K562 (cell line): Measurements from ENCODE around the gene GRAMD1B. TPM values are rescaled to one million over a fixed set of nuclear protein-coding genes. Genes with fewer than 3 reads are reported as not detected.

Experiments
- ATAC-seq: fragments of 200-7000 bp; cut with Tn5 transposase; 3 replicates; pipeline ENCODE4 v1.9.1; 2020; ENCODE audit warnings: moderate library complexity
- BruUV-seq: library from RNA; stranded (reverse); fragments of 400-500 nt; replicated peaks from 2 replicates; lab custom pipeline; 2021; lab: Mats Ljungman, UMichigan
- CTCF ChIA-PET: fragments of 300-600 bp; formaldehyde crosslinking; extraction: SDS; loops from one replicate; lab custom pipeline; 2021; ENCODE audit warnings: low intra/inter-chr PET ratio; lab: Yijun Ruan, JAX
- POLR2A ChIA-PET: fragments of 300-600, 350-650 bp; sonication (Branson Sonifier 250); formaldehyde crosslinking; extraction: SDS; loops from one replicate; lab custom pipeline; 2021; ENCODE audit warnings: antibody characterized with exemption, inconsistent platforms; lab: Yijun Ruan, JAX
- DNase-seq, 4 experiments: peaks; one replicate each; pipeline versions ENCODE4 v3.0.0 to v3.0.0-alpha.2; 2011 to 2018; ENCODE audit warnings: low spot score in 3 of 4, mixed read lengths in 3 of 4; ENCODE audit errors: extremely low read depth in 1 of 4
- FAIRE-seq: peaks from 2 replicates; lab custom pipeline; 2011; peaks lifted over from hg19 to GRCh38; lab: Jason Lieb, UNC
- H2AFZ ChIP-seq: 2 replicates; pipeline ENCODE4 v1.6.0; 2011; ENCODE audit warnings: low read depth, low read length, control low read depth, inconsistent platforms
- H3K27ac ChIP-seq: fragments of 200-600 bp; 3 replicates; pipeline ENCODE4 v1.8.0; 2011; ENCODE audit warnings: low read depth, mild to moderate bottlenecking, control low read depth, inconsistent platforms, low read length, moderate library complexity, mixed read lengths; ENCODE audit errors: extremely low read depth
- H3K27me3 ChIP-seq, 2 experiments: fragments of 300-600 bp in 1 of 2; 2 replicates in 1 of 2; 3 replicates in 1 of 2; pipeline versions ENCODE4 v1.6.0 to v1.8.0; 2011; ENCODE audit warnings: inconsistent platforms in 2 of 2, low read length in 2 of 2, mild to moderate bottlenecking in 1 of 2, mixed read lengths in 1 of 2, moderate library complexity in 1 of 2; ENCODE audit not compliant: control insufficient read depth in 2 of 2, insufficient read depth in 2 of 2
- H3K36me3 ChIP-seq: fragments of 300-600 bp; 3 replicates; pipeline ENCODE4 v1.8.0; 2011; ENCODE audit warnings: mild to moderate bottlenecking, low read length, inconsistent platforms; ENCODE audit not compliant: control insufficient read depth, insufficient read depth
- H3K4me1 ChIP-seq, 2 experiments: fragments of 200-600 bp in 1 of 2; replicated peaks in 1 of 2; 2 replicates in 1 of 2; 3 replicates in 1 of 2; pipeline versions ENCODE4 v1.5.1 to v1.8.0; 2011; ENCODE audit warnings: inconsistent platforms in 2 of 2, low read length in 2 of 2, mild to moderate bottlenecking in 1 of 2, mixed read lengths in 1 of 2, moderate library complexity in 1 of 2; ENCODE audit not compliant: control insufficient read depth in 2 of 2, insufficient read depth in 2 of 2
- H3K4me2 ChIP-seq: 2 replicates; pipeline ENCODE4 v1.6.1; 2011; ENCODE audit warnings: low read length, control low read depth, inconsistent platforms, mixed read lengths; ENCODE audit not compliant: insufficient read depth
- H3K4me3 ChIP-seq: fragments of 200-600 bp; sonication (generic), shearing (Covaris generic); 2 replicates; pipeline ENCODE4 v1.5.1; 2016; ENCODE audit warnings: control low read depth, inconsistent platforms
- H3K79me2 ChIP-seq: fragments of 200-600 bp; 3 replicates; pipeline ENCODE4 v1.8.0; 2011; ENCODE audit warnings: low read length, inconsistent platforms; ENCODE audit not compliant: control insufficient read depth, insufficient read depth
- H3K9ac ChIP-seq, 2 experiments: 2 replicates each; pipeline versions ENCODE4 v1.6.0 to v1.6.1; 2011; ENCODE audit warnings: low read depth in 2 of 2, low read length in 2 of 2, control low read depth in 1 of 2, inconsistent platforms in 1 of 2, mild to moderate bottlenecking in 1 of 2, mixed read lengths in 1 of 2; ENCODE audit not compliant: insufficient read depth in 1 of 2
- H3K9me1 ChIP-seq: one replicate; pipeline ENCODE4 v1.6.0; 2011; ENCODE audit warnings: inconsistent platforms, mild to moderate bottlenecking, low read length, moderate library complexity; ENCODE audit not compliant: control insufficient read depth, insufficient read depth
- H3K9me3 ChIP-seq: replicated peaks from 2 replicates; pipeline ENCODE4 v1.5.1; 2011; ENCODE audit warnings: low read depth, low read length, inconsistent platforms; ENCODE audit not compliant: control insufficient read depth, insufficient read depth
- H4K20me1 ChIP-seq: replicated peaks from 2 replicates; pipeline ENCODE4 v1.6.1; 2011; ENCODE audit warnings: low read length, inconsistent platforms, mixed read lengths; ENCODE audit not compliant: control insufficient read depth, insufficient read depth
- CHD2 ChIP-seq: IDR thresholded peaks from 2 replicates; pipeline ENCODE4 v1.6.1; 2011; ENCODE audit warnings: low read depth, low read length
- ELF1 ChIP-seq: fragments of 200-800 bp; sonication (Bioruptor generic); IDR thresholded peaks from 2 replicates; pipeline ENCODE4 v1.6.1; 2016; ENCODE audit warnings: missing genetic modification characterization, missing compliant biosample characterization
- FOXJ3 ChIP-seq: sonication (generic); formaldehyde crosslinking; IDR thresholded peaks from 2 replicates; pipeline ENCODE4 v1.4.0; 2020; ENCODE audit warnings: mild to moderate bottlenecking, missing genetic modification reagents
- KLF10 ChIP-seq: fragments of 250-450 bp; sonication (Bioruptor Pico); IDR thresholded peaks from 2 replicates; pipeline ENCODE4 v1.6.1; 2021; ENCODE audit warnings: matching md5 sums
- MCM3 ChIP-seq: fragments of 450-650 bp; IDR thresholded peaks from 2 replicates; pipeline ENCODE4 v1.6.1; 2016
- POLR2AphosphoS2 ChIP-seq: IDR thresholded peaks from 2 replicates; pipeline ENCODE4 v1.6.1; 2012; ENCODE audit warnings: low read length, improper control_type of control experiment
- PRMT5 ChIP-seq: sonication (generic); formaldehyde crosslinking; IDR thresholded peaks from 2 replicates; pipeline ENCODE4 v1.5.0; 2020; ENCODE audit warnings: missing genetic modification reagents
- SAFB2 ChIP-seq: fragments of 200-400 bp; formaldehyde crosslinking; IDR thresholded peaks from 2 replicates; pipeline ENCODE4 v1.6.1; 2018; ENCODE audit warnings: borderline replicate concordance, low read length, low read depth, moderate library complexity; ENCODE audit not compliant: severe bottlenecking
- ZC3H8 ChIP-seq: fragments of 450-650 bp; IDR thresholded peaks from 2 replicates; pipeline ENCODE4 v1.6.1; 2017
- ZNF146 ChIP-seq: IDR thresholded peaks from one replicate; pipeline ENCODE4 v1.6.1; 2018; ENCODE audit warnings: missing compliant biosample characterization; ENCODE audit not compliant: unreplicated experiment
- ZNF3 ChIP-seq: fragments of 250-450 bp; sonication (Bioruptor Pico); IDR thresholded peaks from 2 replicates; pipeline ENCODE4 v1.5.0; 2021; ENCODE audit warnings: mild to moderate bottlenecking, moderate library complexity
- ZNF780A ChIP-seq: fragments of 250-450 bp; sonication (Bioruptor Pico); IDR thresholded peaks from 2 replicates; pipeline ENCODE4 v1.5.0; 2021; ENCODE audit warnings: mild to moderate bottlenecking
- WGBS: fragments of 100-300 bp; shearing (Covaris generic); methylation state at CpG from one replicate; pipeline ENCODE4 v1.1.6; 2016; ENCODE audit warnings: low coverage, mixed read lengths; ENCODE audit not compliant: insufficient coverage; ENCODE audit errors: missing lambda C conversion rate; 5-methylcytosine and 5-hydroxymethylcytosine counted together
- in situ Hi-C: fragments of 300-500 bp; cut with MboI; formaldehyde crosslinking; loops from 4 replicates; pipeline ENCODE4 v1.15.0; 2018; ENCODE audit warnings: inconsistent platforms, mixed read lengths
- intact Hi-C: fragments of 100-400 bp; cut with micrococcal nuclease; formaldehyde crosslinking; loops from 2 replicates; pipeline ENCODE4 v1.14.2; 2022
- polyA plus RNA-seq, 8 experiments: library from polyadenylated mRNA; depleted of rRNA in 4 of 8; stranded (reverse) in 5 of 8; unstranded in 3 of 8; fragments of >200 nt; fragmentation: Nextera tagmentation in 2 of 8; fragmentation: Illumina TruSeq in 1 of 8; extraction: Ambion mirVana in 2 of 8; extraction: Trizol in 1 of 8; gene quantifications; 2 replicates each; pipeline versions ENCODE4 v1.2.1 to v1.2.3, GENCODE V29; 2011 to 2014; ENCODE audit warnings: inconsistent platforms in 1 of 8, missing spikeins in 1 of 8
- total RNA-seq, 7 experiments: library from RNA; depleted of rRNA in 6 of 7; stranded (reverse); fragments of >200 nt in 6 of 7; fragmentation: Illumina TruSeq in 2 of 7; extraction: Trizol in 2 of 7; gene quantifications; 2 replicates each; pipeline versions ENCODE4 v1.2.1 to v1.2.3, GENCODE V29; 2011 to 2021; ENCODE audit warnings: low replicate concordance in 1 of 7
- TF ChIP-seq, protein P1 (sequence below): fragments of 250-450 bp; sonication (Bioruptor Pico); IDR thresholded peaks from 2 replicates; pipeline ENCODE4 v1.8.0; 2022; ENCODE audit warnings: inconsistent platforms, mild to moderate bottlenecking, moderate library complexity, borderline replicate concordance
- TF ChIP-seq, protein P2 (sequence below): sonication (generic); IDR thresholded peaks from 2 replicates; pipeline ENCODE4 v1.6.1; 2016

GRAMD1B gene
- total and polyA plus RNA-seq, 9 of the 15 experiments (the other 6 are each of a cell fraction or from before 2014, with no cell fraction given) = 0.31 TPM; not detected in 8

DNA sequence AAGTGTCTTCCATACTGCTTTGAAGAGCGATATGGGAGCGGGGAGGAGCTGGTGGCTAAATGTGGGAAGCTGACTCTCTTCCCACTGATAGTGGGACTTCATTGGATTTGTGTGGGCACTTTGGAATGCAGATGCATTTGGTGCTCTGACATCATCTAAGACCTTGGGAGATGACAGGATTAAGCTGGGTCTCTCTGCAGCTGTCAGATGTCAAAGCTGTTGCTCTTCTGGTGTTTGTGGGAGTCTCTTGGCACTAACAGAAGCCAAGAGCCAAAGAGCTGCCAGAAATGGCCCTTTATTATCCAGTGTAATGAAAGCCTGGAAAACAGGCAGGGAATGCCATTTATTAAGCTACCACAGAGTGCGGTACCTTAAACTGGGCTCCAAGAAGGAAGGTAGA, 20.6 kb downstream of the GRAMD1B start:
- Histone ChIP-seq H4K20me1 (0 out of 2 replicates have a peak, but pooled peaks cover 4% of the 10 kb centered on the region), H3K9me3 (no peaks in the 10 kb centered on the region), H3K9ac (no peak overlapping the region), H3K27me3 (peaks cover 0 to 9% of the 10 kb centered on the region in 2 experiments; a peak in 2 of 5 replicates), H3K4me2 (no peak overlapping the region), H3K9me1 (no peaks in the 10 kb centered on the region), H3K36me3 (no peaks in the 10 kb centered on the region), H3K27ac (no peak overlapping the region), H3K4me3 (no peak overlapping the region), H3K79me2 (no peaks in the 10 kb centered on the region), H3K4me1 (no peaks in the 10 kb centered on the region), H2AFZ (no peak overlapping the region)
- in situ Hi-C loops = no loop called here
- WGBS = 0% methylated on average over 3 of the region's 3 CpGs
- BruUV-seq = no TSS peak
- DNase-seq = no peak
- no peak for FAIRE-seq
- ChIA-PET POLR2A (no interaction called here), CTCF (no interaction called here)
- intact Hi-C loops = no loop called here
- no peak for ATAC-seq
- TF ChIP-seq ELF1 (no peak), SAFB2 (no peak), POLR2AphosphoS2 (no peak), CHD2 (no peak), MCM3 (no peak), ZNF146 (CRISPR knock-in tag) (no peak), ZC3H8 (no peak), ZNF3 (CRISPR knock-in tag) (no peak), ZNF780A (CRISPR knock-in tag) (no peak), PRMT5 (no peak), KLF10 (no peak), FOXJ3 (CRISPR knock-in tag) (no peak)
- TF ChIP-seq, protein P1, sequence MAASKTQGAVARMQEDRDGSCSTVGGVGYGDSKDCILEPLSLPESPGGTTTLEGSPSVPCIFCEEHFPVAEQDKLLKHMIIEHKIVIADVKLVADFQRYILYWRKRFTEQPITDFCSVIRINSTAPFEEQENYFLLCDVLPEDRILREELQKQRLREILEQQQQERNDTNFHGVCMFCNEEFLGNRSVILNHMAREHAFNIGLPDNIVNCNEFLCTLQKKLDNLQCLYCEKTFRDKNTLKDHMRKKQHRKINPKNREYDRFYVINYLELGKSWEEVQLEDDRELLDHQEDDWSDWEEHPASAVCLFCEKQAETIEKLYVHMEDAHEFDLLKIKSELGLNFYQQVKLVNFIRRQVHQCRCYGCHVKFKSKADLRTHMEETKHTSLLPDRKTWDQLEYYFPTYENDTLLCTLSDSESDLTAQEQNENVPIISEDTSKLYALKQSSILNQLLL = no peak
- TF ChIP-seq, protein P2, sequence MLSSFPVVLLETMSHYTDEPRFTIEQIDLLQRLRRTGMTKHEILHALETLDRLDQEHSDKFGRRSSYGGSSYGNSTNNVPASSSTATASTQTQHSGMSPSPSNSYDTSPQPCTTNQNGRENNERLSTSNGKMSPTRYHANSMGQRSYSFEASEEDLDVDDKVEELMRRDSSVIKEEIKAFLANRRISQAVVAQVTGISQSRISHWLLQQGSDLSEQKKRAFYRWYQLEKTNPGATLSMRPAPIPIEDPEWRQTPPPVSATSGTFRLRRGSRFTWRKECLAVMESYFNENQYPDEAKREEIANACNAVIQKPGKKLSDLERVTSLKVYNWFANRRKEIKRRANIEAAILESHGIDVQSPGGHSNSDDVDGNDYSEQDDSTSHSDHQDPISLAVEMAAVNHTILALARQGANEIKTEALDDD = no peak
